DOHH2 (cell line): Measurements from ENCODE around the gene VAV1.

ENCODE experiments used
- CTCF ChIP-seq: fragments of 200-600 bp; sonication (generic); IDR thresholded peaks from one replicate; pipeline ENCODE4 v1.5.1; 2014; ENCODE audit warnings: antibody characterized with exemption, mild to moderate bottlenecking, low read depth, low read length; ENCODE audit not compliant: poor library complexity, severe bottlenecking
- EZH2phosphoT487 ChIP-seq: fragments of 200-600 bp; sonication (generic); IDR thresholded peaks from 2 replicates; pipeline ENCODE4 v1.6.1; 2017; ENCODE audit warnings: borderline replicate concordance, mild to moderate bottlenecking, antibody characterized with exemption, low read length, moderate library complexity, mixed read lengths

GRCh38 chr19:6828698-6829633, 56.5 kb downstream of the VAV1 start:
- no peak for TF ChIP-seq CTCF
- no peak for TF ChIP-seq EZH2phosphoT487
